ENCODE data around the gene ACSM6. TPM values are rescaled to one million over a fixed set of nuclear protein-coding genes. Genes with fewer than 3 reads are reported as not detected.

The ACSM6 gene
- total and polyA plus RNA-seq, 2 of the 8 experiments (the other 6 are each of a cell fraction or from before 2014, with no cell fraction given) = 0.33 TPM; not detected in 1

GRCh38 chr10:95247200-95247880 is 53.3 kb downstream of the ACSM6 start (continued):
- TF ChIP-seq, protein P1, sequence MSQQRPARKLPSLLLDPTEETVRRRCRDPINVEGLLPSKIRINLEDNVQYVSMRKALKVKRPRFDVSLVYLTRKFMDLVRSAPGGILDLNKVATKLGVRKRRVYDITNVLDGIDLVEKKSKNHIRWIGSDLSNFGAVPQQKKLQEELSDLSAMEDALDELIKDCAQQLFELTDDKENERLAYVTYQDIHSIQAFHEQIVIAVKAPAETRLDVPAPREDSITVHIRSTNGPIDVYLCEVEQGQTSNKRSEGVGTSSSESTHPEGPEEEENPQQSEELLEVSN (IDR thresholded peaks at IDR 0.05) = no peak
- TF ChIP-seq SUZ12 (IDR thresholded peaks at IDR 0.05; ENCODE audit: low read length) (no peak), TAF1 (IDR thresholded peaks at IDR 0.05; ENCODE audit: low read depth, low read length) (no peak), CTCF (IDR thresholded peaks at IDR 0.05; ENCODE audit: control extremely low read depth in 1 of 3, insufficient read depth in 1 of 3, low read depth in 1 of 3, low read length in 3 of 3) (no peak), EGR1 (IDR thresholded peaks at IDR 0.05; ENCODE audit: borderline replicate concordance, low read depth, low read length) (no peak), CBX5 (IDR thresholded peaks at IDR 0.05; ENCODE audit: low read depth, low read length) (no peak), BCL11A (IDR thresholded peaks at IDR 0.05; ENCODE audit: low read depth in 2 of 2, low read length in 2 of 2) (no peak)

Data from H1 (cell line).